K562 (cell line): ENCODE data around the gene PGF.

Source experiments
- CTCF ChIP-seq, 3 experiments: IDR thresholded peaks in 2 of 3; conservative IDR thresholded peaks in 1 of 3; 2 replicates each; pipeline ENCODE4 v1.5.1; 2011 to 2012; ENCODE audit warnings: low read length in 3 of 3, mild to moderate bottlenecking in 3 of 3, control low read depth in 2 of 3, improper control_type of control experiment in 1 of 3, inconsistent platforms in 1 of 3, low read depth in 1 of 3, mixed read lengths in 1 of 3, moderate library complexity in 1 of 3; ENCODE audit not compliant: insufficient read depth in 2 of 3
- E2F4 ChIP-seq: sonication (generic); formaldehyde crosslinking; IDR thresholded peaks from 2 replicates; pipeline ENCODE4 v1.8.0; 2022; ENCODE audit warnings: mild to moderate bottlenecking, low read depth, missing genetic modification reagents
- FUS ChIP-seq: fragments of 200-400 bp; formaldehyde crosslinking; optimal IDR thresholded peaks from 2 replicates; pipeline ENCODE3; 2017; ENCODE audit warnings: low read depth, low read length
- HSF4 ChIP-seq: fragments of 250-450 bp; sonication (Bioruptor Pico); IDR thresholded peaks from 2 replicates; pipeline ENCODE4 v2.1.2; 2022; ENCODE audit warnings: mild to moderate bottlenecking, moderate library complexity, borderline replicate concordance
- SMAD3 ChIP-seq: fragments of 450-650 bp; formaldehyde crosslinking; conservative IDR thresholded peaks from 2 replicates; pipeline ENCODE4 v1.4.0; 2020; ENCODE audit warnings: mild to moderate bottlenecking
- TAF1 ChIP-seq: IDR thresholded peaks from 2 replicates; pipeline ENCODE4 v1.6.1; 2011; ENCODE audit warnings: mild to moderate bottlenecking, low read length, moderate library complexity; ENCODE audit not compliant: insufficient read depth, control insufficient read depth, severe bottlenecking; ENCODE audit errors: extremely low read depth

GRCh38 chr14:74973905-74974363 lies 18.5 kb upstream of the PGF start:
- no peak for TF ChIP-seq SMAD3 (CRISPR knock-in tag)
- TF ChIP-seq HSF4 (CRISPR knock-in tag): no peak
- TF ChIP-seq CTCF (IDR thresholded peaks at IDR 0.05 in 2 of 3, conservative IDR thresholded peaks at IDR 0.05 in 1 of 3; ENCODE audit: insufficient read depth in 2 of 3, low read depth in 1 of 3, low read length in 3 of 3): no peak
- TF ChIP-seq FUS: no peak
- no peak for TF ChIP-seq TAF1
- no peak for TF ChIP-seq E2F4 (CRISPR knock-in tag)
